HG03575 (cell line): ENCODE measurements around the gene BBS9.
"Not testable (repeated sequence)": the region's sequence is repeated elsewhere in the genome, so short reads cannot be mapped to it uniquely, and the experiment has no call there.

Source experiments
- ATAC-seq: cut with Tn5 transposase; IDR thresholded peaks from one replicate; pipeline ENCODE4 v1.9.1; 2021; ENCODE audit not compliant: unreplicated experiment, insufficient number of reproducible peaks, low FRiP score; ENCODE audit errors: extremely low read depth

The BBS9 gene

DNA sequence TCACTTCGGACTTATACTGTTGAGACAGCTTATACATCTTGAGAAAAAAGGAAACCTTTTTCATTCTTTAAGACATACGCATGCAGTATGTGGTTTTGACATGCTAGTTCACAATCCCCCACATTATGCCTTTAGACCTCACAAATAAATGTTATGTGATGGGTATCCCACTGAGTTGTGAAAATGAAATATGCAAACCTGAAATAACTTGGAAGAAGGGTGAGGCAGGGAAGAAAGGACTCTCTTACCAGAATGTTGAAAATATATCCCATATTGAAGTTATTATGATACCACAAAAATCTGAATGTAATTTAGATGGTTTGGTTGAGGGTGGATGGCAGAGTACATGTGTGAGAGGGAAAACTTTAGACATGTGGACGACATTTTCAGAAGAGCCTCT, 379.8 kb downstream of the BBS9 start:
- ATAC-seq, result no peak

DNA sequence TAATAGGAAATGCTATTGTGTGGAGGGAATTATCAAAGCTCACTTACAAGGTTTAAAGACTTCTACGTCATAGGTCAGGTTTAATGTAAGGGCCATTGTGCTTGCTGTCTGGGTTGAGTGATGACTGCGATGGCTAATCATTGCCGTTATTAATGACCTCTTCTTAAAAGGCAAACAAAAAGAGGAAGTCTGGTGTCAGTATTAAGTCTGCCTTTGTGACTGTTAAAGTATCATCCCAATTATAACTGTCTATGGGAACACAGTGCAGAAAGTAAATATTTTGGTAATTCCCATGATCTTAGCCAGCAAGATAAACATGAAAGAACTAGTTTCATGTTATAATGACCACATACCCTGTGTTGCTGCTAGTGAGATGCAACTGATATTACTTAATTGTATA, 382.4 kb downstream of the BBS9 start:
- ATAC-seq, result no peak

DNA sequence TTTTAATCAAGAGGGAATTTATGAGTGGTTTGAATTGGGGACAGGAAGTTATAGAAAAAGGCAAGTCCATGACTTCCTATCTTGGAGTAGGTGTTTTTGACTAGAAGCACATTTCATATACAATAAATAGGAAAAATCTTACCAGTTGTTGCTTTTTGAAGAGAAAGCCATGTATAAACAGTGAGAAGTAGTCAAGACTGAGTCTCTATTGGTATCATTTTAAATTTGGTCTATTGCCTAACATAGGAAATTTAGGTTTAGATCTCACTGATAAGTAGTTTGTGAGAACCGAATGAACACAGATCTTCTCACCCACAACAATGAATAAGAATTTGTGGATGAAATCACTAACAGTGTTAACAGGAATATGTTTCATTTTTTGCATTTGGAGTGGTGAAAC, 387.2 kb downstream of the BBS9 start:
- no peak for ATAC-seq

DNA sequence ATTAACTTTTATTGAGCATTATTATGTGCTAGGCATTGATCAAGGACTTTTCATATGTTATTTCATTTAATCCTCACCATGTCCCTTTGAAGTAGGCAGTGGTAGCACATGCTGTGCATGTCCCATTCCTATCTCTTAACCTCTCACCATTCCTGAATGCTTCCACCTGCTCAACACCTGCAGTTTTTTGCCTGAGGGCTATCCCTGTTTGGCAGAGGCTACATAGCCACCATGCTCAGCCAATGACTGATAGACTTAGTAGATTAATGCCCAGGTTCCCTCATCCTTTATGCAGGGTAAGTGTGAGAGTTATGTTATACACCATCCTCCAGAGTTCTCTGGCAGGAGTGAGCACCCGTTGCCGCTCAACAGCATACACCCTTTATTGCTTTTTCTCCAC, 387.8 kb downstream of the BBS9 start:
- ATAC-seq, result no peak

DNA sequence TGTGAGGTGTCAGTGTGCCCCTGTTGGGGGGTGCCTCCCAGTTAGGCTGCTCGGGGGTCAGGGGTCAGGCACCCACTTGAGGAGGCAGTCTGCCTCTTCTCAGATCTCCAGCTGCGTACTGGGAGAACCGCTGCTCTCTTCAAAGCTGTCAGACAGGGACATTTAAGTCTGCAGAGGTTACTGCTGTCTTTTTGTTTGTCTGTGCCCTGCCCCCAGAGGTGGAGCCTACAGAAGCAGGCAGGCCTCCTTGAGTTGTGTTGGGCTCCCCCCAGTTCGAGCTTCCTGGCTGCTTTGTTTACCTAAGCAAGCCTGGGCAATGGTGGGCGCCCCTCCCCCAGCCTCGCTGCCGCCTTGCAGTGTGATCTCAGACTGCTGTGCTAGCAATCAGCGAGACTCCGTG, 397.6 kb downstream of the BBS9 start:
- ATAC-seq, result not testable (repeated sequence)

DNA sequence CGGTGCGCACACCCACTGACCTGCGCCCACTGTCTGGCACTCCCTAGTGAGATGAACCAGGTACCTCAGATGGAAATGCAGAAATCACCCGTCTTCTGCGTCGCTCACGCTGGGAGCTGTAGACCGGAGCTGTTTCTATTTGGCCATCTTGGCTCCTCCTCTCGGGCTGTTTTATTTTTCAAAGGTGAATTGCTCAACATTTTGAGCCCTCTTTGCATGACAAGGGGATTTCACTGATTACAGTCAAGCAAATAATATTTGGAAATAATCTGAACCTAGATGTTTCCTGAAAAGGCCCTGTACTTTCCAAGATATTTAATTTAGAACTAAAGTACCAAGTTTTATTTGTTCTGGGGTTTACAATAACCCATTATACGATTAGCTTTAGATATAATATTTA, 398.2 kb downstream of the BBS9 start:
- not testable (repeated sequence) for ATAC-seq

DNA sequence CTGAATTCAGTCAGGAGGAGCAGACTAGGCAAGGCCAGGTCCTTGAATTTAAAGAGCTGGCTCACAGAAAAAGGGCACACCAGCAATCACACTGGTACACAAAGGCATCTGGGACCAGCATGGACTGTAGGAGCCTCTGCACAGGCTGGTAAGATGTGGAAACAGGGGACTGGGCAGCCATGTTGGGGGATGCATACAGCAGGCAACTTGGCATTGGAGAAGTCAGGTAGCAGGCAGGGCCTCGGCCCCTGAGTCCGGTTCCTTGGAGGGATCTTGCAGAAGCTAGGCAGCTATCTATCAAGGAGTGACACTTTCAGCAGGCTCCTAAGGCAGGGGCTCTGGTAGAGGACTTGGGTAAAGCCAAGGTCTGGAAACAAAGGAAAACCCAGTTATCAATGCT, 399.7 kb downstream of the BBS9 start:
- no peak for ATAC-seq

DNA sequence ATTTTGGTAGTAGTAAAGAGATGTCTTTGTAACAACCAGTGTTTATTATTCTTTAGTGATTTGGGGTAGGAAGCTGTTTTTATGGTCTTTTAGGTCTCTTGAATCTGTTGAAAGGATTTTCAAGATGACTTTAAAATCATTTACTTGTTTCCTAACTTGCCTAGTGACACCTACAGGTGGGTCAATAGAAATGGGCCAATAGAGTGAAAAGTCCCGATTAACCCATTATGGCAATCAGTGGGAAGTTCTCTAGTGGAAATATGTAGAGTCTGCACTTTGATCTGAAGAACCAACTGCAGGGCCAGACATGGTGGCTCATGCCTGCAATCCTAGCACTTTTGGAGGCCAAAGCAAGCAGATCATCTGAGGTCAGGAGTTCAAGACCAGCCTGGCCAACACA, 401.3 kb downstream of the BBS9 start:
- ATAC-seq, result no peak

DNA sequence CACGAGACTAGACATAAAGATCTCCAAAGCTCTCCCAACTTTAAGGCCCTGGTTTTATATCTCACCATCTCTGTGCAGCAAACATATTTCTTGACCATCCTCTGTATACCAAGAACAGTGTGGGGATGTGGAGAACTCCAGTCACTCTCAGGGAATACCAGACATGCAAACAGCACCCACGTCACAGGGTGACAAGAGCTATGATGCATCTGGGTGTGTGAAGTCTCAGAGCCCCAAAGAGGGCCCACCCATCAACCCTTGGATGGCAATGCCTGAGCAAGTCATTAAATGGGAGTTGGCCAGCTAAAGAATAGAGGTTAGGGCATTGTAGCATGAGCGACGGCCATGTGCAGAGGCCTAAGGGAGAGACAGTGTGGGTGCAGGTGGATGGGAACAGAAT, 402.5 kb downstream of the BBS9 start:
- ATAC-seq, result no peak

DNA sequence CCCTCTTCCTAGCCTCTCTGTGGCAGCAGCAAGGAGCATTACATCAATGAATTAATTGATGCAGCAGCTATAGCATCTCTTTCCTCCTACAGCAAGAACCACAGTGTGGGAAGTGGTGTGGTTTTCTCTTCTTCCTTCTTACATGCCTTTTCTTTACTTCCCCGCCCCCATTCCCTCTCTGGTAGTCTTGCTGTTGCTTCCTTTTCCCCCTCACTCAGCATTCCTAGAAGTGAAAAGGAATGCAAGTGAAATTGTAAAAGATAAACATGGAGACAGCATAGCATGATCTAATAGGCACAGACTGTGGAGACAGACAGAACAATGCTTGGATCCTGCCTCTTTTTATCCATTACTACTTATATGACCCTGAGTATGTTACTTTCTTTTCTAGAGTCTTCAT, 405.5 kb downstream of the BBS9 start:
- no peak for ATAC-seq

DNA sequence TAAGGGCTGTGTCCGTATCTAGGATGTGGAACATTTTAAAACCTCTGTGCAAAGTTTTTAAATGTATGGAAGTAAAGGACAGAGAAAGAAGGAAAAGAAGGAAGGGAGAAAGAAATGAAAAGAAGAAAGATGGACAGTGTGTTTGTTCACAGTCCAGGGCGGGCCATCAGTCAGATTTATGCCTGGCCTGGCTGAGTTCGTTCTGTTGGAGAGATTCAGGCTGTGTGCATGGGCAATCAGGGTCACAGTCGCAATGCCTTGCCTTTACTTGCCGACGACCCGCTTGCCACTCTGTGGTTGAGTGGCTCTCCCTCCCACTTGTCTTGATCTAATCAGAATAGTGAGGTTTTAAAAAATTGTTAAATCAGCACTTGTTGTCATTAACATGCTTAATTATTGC, 406.6 kb downstream of the BBS9 start:
- ATAC-seq, result no peak

DNA sequence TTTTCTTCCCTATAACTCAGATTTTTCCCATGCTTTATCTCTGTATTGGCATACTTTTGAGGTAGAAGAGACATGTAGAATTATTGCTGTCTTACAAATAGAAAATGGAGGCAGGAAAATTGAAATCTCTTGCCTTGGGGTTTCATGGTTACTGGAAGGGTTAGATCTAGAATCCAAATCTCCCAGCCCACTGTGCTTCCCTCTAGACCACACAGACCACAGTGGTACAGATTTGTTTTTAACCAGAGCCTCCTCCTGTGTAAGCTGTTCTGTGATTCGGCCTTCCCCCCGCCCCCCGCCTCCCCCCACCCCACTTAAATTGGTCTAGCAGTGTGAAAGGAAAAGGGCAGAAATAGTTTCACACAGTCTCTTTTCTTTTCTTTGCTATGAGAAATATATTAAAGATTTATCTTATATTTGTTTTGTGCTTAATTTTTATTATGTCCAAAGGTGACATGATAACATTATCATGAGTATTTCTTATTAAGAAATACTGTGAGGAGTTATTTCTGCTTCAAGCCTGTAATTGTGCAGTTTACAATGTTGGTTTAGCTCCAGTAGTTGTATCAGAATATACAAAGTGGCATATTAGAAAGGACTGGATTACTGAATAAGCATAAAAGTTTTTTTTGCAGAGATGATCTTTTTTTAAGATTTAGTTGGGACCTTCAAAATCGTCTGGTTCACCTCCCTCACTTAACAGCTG, 407.2 kb downstream of the BBS9 start:
- ATAC-seq, result no peak

DNA sequence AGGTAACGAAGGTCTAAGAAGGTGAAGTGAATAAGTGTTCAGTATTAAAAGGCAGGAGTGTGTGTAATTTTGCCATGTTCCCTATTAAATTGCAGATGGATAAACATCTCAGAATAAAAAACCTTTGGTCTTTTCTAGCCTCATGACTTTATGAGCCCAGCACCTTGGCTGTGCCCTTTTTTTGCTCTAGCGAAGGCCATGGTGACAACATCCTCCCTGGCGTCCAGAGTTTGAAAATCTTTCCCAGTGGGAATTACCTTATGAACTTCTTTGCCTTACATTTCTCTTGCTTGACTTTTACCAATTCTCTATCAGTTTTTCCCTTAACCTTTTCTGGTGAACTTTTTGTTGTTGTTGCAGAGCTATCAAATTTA, 407.7 kb downstream of the BBS9 start:
- no peak for ATAC-seq

DNA sequence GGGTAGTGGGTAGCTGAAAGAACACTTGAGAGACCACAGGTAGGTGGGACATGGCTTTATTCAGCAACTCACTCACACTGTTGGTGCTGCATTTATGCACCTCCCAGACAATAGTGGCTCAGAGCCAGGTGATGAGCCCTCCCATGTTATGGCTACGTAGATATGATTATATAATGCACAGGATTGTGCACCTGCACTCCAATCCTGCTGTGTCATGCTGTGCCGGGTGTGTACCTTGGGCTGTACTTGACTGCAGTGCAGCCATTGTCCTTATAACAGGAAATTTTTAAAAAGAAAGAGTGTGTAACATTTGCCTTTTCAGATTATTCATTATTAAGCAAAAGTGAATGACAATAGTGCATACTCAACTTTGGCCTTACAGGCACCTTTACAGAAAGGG, 409.8 kb downstream of the BBS9 start:
- ATAC-seq, result no peak

DNA sequence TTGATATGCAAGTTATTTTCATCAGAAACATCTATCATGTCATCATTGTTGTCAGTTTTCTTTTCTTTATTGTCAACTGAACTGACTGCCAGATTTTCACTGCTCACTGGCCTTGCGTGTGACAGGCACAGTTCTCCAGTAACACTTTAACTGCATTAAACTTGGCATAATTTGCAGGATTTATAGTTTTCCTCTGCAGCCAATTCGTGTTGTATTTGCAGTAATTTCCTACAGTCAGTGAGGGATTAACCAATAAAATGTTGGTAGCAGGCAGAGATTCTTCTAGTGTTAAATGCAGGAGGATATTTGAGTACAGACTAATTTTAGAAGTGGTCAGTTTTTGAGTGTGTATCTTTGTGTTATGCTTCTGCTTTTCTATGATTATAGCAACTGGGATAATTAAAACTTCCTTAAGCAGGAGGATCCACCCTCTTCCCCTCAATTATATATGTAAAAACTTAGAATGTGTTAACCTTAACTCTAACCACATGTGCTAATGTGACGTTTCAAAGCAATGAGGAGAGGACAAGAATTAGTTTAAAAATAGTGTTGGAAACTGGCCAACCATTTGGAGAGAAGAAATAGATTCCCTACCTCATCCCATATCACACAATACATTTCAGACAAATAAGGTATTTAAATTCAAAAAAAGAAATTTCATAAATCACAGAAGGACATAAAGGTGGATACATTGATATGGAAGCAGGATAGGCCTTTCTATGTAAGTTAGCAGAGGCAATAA, 410.5 kb downstream of the BBS9 start:
- no peak for ATAC-seq

DNA sequence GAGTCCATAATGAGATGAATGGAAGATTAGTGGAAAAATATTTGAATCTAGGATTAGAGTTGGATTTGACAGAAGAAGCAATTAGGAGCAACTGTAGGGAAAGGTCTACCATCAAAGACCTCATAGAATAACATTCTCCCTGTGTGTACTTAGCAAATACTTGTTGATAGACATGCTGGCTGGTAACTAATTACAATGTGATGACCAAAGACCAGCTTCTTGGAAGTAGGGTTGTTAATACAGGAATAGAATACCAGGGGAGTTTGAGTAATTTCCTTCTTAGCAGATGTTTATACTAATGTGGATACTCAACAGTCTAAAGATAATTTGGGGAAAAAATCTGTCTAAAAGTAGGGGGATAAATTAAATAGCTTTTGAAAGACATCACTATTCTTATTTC, 418.5 kb downstream of the BBS9 start:
- ATAC-seq, result no peak

DNA sequence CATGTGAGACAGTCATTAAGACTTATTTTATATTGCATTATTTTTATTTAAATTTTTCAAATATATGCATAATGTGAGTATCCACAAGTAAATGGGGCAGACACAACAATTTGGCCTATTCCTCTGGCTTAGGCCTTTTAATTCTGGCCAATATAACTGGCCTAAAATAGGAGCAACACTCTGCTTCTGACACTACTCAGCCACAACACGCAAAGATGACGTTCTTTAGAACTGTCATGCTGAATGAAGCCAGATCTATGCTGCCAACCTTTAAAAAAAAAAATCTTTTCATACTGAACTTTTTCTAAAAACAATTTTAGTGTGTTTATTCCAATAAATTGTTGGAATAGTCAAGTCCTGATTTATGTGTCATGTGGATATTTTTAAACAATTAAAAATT, 421.0 kb downstream of the BBS9 start:
- no peak for ATAC-seq

DNA sequence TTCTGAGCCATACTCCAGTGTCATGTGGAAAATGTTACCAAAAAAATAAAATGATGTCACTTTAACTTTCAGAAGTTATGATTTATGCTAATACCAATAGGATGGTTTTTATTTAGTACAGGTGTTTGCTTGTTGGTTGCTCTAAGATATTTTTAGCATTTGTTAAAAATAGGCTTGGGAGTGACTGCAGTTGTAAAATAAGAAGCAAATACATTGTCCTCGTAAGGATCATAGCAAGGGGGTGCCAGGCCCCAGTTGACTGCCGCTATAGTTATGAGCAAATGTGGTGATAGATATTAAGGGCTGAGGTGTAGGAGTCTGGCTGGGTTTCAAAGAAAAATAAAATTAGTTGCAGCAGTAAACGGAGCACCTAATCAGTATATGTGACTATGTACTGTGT, 421.6 kb downstream of the BBS9 start:
- no peak for ATAC-seq

DNA sequence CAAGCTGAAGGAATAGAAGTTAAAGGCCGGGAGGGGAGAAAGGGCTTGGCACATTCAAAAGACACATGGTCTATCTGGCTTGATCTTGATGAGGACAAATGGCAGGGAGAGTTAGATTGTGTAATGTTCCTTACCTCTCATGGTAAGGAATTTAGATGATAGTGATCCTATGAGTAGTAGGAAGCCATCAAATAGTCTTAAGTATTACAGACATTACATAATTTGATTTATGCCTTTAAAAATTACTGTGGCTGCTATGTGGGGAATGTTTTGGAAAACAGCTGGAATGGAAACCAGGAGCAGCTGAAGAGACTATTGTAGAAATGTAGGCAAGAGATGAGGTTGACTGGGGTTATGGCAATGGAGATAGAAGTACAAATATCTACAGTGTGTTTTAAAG, 424.7 kb downstream of the BBS9 start:
- ATAC-seq, result no peak

DNA sequence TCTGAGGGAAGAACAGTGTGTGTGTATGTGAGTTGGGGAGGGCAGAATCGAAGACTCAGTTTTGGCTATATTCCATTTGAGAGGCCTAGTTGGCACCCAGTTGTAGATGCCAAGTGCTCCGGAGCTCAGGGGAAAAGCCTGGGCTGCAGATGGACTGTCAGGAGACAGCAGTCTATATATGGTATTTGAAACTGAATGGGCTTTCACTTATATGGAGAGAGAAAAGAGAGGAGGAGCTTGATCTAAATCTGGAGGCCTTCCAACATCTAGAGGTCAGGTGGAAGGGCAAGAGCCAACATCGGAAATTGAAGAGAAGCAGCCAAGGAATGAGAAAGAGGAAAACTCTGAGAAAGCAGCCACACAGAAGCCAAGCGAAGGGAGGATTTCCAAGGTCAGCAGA, 425.2 kb downstream of the BBS9 start:
- no peak for ATAC-seq

DNA sequence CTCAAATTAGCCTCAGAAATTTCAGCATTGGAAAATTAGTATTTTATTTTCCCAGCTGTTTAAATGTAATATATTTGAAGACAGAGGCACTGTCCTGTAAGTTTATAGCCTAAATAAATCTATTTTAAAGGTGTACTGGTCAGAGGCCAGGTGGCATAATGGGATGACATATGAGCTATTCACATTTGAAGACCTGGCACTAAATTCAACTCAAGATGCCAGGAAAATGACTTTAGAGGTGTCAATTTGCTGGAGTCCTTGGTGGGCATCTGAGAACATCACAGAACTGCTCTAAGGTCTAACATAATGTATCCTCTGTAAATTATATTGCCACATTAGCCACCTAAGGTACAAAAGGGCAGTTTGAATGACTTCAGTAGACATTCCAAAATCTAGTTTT, 427.1 kb downstream of the BBS9 start:
- ATAC-seq, result no peak
